ENCODE data around the gene SFRP5. TPM values are rescaled to one million over a fixed set of nuclear protein-coding genes. Genes with fewer than 3 reads are reported as not detected.

Gene SFRP5
- total RNA-seq, 1 donor = not detected

DNA sequence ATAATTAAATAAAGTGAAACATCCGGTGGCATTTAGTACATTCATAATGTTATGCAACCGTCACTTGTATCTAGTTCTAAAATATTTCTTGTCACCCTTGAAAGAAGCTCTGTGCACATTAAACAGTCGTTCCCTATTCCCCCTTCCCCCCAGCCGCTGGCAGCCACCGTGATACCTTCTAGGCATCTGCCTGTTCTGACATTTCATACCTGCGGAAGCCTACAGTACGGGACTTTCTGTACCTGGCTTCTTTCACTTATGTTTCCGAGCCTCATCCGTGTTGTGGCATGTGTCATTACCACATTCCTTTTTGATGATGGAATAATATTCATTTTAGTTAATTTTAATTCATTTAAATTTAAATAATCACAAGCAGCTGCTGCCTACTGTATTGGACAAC is 13.9 kb upstream of the SFRP5 start:
- no peak overlapping the region for H3K4me3 ChIP-seq (ENCODE audit: low read depth, low read length)
- DNase-seq (ENCODE audit: low read depth) = no peak
- TF ChIP-seq CTCF (IDR thresholded peaks at IDR 0.05; ENCODE audit: insufficient read depth, low read depth, low read length) = no peak

- no peak overlapping the region for H3K4me3 ChIP-seq (ENCODE audit: low read depth, low read length)
- DNase-seq (ENCODE audit: low read depth) = no peak
- TF ChIP-seq CTCF (IDR thresholded peaks at IDR 0.05; ENCODE audit: insufficient read depth, low read depth, low read length) = no peak
Measured at GRCh38 chr10:97785231-97785630, 13.4 kb upstream of the SFRP5 start.

GRCh38 chr10:97784200-97784810 is 12.5 kb upstream of the SFRP5 start:
- no peak for DNase-seq (ENCODE audit: low read depth)
- no peak for TF ChIP-seq CTCF (IDR thresholded peaks at IDR 0.05; ENCODE audit: insufficient read depth, low read depth, low read length)
- H3K4me3 ChIP-seq (ENCODE audit: low read depth, low read length) = no peak overlapping the region

- no peak for TF ChIP-seq CTCF (IDR thresholded peaks at IDR 0.05; ENCODE audit: insufficient read depth, low read depth, low read length)
- DNase-seq (ENCODE audit: low read depth) = no peak
- no peak overlapping the region for H3K4me3 ChIP-seq (ENCODE audit: low read depth, low read length)
Measured at GRCh38 chr10:97782455-97783228, 10.8 kb upstream of the SFRP5 start.

- DNase-seq (ENCODE audit: low read depth) = no peak
- no peak for TF ChIP-seq CTCF (IDR thresholded peaks at IDR 0.05; ENCODE audit: insufficient read depth, low read depth, low read length)
- no peak overlapping the region for H3K4me3 ChIP-seq (ENCODE audit: low read depth, low read length)
Measured at GRCh38 chr10:97781618-97782331, 10.0 kb upstream of the SFRP5 start.

DNA sequence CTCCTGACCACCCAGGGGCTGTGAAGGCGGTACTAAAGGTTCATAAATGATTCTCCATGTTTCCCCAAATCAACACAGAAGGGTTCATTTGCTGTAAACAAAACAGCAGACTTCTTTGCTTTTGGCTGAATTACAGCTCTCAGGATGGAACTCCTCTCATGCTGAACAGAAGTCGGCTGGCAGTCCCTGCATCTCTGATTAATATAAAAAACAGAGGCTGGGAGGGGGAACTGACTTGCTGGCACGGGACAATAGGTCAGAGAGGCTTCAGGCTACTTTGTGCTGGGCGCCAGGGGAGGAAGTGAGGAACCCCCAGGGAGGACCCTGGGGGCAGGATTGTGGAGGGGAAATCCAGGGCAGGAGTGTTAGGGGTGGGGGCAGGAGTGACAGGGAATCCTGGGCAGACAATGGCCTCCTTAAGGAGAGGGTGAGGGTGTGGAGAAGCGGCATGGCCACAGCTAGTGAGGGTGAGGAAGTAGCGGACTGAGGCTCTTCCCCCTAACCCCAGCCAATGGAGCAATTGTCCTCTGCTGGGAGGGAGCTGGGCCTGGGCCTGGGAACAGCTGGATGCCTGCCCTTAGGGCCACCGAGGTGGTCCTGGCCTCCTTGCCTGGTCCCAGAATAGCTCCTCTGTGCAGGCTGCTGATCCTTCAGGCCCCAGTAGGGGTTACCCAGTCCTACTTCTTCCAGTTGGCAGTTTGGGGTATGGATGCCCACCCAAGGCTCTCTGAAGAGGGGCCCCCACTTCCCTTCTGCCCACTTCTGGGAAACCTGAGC is 9.2 kb upstream of the SFRP5 start:
- H3K4me3 ChIP-seq (ENCODE audit: low read depth, low read length) = no peak overlapping the region
- no peak for DNase-seq (ENCODE audit: low read depth)
- TF ChIP-seq CTCF (IDR thresholded peaks at IDR 0.05; ENCODE audit: insufficient read depth, low read depth, low read length) = no peak
